GM18499 (cell line): ENCODE results near the gene TOMM5.

Experiments
- ATAC-seq: cut with Tn5 transposase; IDR thresholded peaks from one replicate; pipeline ENCODE4 v1.9.1; 2021; ENCODE audit warnings: moderate number of reproducible peaks; ENCODE audit not compliant: insufficient read depth, unreplicated experiment

Gene TOMM5

DNA sequence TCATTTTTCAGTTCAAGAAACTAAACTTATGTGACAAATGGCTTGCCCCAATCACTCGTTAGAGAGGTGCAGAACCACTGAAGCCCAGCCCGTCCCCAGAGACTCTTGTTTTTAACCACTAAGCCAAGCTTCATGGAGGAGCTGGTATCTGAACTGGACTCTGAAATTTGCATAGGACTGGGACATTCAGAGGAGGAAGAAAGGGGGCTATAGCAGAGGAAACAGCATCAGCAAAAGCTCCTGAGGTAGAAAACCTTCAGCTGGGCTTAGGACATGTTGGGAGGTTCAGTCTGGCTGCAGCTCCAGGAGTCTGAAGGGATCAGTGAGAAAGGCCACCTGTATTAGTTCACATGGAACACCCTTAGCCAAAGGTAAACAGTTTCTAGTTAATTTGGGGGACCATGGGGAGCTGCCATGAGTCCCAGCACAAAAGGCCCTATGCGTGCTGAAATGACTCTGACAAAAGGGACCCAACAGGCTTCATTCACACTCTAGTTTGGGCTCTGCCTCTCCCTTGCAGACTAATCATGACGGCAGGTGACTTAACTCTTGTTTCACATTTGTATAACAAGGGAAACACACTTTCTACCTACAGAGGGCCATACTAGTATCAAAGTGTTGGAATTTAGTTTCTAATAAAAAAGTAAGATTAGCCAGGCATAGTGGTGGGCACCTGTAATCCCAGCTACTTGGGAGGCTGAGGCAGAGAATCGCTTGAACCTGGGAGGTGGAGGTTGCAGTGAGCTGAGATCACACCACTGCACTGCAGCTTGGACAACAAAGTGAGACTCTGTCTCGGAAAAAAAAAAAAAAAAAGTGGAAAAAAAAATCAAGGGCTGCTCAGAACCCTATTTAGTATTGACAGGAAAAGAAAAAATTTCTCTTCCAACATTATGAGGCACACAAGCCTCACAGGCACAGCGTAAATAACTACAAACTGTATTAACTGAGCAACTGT, 26.5 kb downstream of the TOMM5 start:
- ATAC-seq: no peak

DNA sequence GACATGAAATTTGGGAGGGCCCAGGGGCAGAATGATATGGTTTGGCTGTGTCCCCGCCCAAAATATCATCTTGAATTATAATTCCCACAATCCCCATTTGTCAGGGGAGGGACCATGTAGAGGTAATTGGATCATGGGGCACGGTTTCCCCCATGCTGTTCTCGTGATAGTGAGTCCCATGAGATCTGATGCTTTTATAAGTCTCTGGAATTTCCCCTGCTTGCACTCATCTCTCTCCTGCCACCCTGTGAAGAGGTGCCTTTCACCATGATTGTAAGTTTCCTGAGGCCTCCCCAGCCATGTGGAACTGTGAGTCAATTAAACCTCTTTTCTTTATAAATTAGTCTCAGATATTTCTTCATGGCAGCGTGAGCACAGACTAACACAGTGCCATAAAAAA, 27.5 kb downstream of the TOMM5 start:
- no peak for ATAC-seq

DNA sequence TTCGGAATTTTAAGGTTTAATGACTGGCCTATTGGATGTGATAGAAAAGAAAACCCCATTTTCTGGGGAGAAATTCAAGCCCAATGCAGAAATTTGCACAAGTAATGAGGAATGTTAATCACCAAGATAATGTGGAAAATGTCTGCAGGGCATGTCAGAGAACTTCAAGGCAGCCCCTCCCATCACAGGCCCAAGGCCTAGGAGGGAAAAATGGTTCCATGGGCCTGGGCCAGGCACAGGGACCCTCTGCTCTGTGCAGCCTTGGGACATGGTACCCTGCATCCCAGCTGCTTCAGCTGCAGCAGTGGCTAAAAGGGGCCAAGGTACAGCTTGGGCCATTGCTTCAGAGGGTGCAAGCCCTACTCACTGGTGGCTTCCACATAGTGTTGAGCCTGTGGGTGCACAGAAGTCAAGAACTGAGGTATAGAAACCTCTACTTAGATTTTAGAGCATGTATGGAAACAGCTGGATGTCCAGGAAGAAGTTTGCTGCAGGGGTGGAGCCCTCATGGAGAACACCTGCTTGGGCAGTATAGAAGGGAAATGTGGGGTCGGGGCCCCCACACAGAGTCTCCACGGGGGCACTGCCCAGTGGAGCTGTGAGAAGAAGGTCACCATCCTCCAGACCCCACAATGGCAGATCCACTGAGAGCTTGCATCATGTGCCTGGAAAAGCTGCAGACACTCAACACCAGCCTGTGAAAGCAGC, 28.4 kb downstream of the TOMM5 start:
- ATAC-seq: no peak

DNA sequence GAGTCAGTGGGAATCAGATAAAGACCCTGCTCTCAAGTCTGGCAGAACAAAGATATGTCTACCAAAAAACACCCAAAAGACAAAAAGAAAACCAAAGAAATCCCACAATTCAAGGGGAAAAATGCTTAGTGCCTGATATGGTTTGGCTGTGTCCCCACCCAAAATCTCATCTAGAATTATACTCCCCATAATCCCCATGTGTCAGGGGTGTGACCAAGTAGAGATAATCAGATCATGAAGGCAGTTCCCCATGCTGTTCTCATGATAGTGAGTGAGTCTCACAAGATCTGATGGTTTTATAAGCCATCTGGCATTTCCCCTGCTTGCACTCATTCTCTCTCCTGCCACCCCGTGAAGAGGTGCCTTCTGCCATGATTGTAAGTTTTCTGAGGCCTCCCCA, 29.6 kb downstream of the TOMM5 start:
- no peak for ATAC-seq

DNA sequence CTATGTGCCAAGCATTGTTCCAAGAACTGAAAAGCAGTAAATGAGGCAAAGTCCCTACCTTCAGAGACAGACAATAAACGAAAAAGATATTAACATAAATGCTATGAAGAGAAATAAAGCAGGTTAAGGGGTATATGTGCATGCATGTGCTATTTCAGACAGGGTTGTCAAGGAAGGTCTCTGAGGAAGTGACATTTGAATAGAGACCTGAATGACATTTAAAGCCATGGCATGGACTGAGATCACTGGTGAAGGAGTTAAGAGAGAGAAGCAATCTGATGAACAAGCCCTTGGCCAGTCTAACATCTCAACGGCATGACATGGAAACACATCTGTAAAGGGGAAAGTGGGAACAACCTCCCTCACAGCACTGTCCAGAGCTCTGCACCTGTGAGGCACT, 30.7 kb downstream of the TOMM5 start:
- no peak for ATAC-seq

DNA sequence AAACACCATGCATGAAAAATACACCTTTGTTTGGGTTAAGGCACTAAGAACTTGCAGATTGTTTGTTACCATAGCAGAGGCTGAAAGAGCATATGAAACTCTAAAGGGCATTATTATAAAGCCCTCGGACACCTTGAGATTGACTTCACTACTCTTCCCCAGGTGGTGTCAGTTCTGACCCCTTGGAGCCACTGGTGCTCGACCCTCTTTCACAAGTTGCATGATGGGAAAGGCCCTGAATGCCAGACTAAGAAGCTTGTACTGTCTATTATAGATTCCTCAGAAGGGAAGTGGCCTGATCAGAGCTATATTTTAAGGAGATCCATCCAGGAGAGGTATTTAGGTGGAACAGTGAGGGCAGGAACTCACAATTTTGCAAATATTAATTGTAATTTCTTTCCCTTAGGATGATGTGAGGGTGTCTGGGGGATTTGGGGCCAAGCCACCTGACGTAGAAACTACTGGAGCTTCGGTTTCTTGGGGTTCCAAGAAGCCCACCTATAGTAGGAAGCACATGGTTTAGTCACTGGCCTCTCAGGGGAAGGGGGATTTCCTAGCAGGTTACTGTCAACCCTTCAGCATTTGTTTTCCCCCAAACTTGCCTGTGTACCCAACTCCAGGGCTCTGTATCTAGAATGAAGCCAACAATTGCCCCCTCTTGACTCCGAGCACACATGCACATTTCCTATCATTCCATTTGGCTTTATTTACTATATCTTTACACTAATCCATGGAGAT, 32.4 kb downstream of the TOMM5 start:
- ATAC-seq: no peak

DNA sequence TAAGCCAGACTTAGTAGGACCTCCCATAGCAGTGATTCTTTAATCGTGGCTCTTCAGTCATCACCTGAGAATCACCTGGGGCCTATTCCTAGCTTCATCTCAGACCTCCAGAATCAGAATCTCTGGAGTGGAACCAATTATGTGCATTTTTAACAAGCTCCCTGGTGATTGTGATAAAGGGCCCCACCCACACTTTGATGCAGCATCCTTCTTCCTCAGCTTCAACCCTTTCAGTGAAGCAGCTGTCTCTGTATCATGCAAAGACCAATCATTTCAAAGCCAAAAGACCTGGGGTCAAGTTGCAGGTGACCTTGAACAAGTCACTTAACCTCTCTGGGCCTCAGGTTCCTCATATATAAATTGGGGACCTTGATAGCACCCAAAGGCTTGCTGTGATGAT, 33.3 kb downstream of the TOMM5 start:
- ATAC-seq: no peak

DNA sequence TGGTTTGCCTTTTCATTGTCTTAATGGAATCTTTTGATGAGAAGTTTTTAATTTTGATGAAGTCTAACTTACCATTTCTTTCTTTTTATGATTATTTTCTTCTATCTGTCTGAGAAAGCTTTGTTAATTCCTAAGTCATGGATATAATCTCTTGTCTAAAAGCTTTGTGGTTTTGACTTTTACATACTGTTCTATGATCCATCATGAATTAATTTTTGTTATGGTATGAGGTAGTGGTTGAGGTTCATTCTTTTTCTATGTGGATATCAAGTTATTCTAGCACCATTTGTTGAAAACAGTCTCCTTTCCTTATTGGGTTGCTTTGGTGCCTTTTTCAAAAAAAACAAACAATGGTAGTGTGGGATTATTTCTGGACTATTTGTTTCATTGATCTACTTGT, 36.6 kb downstream of the TOMM5 start:
- ATAC-seq: no peak

DNA sequence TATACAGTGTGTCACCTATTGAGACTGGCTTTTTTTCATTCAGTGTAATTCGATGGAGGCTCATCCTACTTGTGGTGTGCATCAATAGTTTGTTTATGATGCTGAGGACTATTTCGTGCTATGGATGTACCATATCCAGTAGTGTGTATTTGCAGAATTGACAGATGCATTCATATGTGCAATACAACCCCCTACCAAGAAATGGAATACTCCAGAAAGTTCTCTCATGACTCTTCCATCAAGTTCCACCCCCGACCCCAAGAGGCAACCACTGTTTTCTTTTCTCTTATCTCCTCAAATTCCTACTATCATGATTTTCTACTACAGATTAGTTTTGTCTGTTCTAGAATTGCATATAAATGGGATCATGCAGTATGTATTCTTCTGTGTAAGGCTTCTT, 38.1 kb downstream of the TOMM5 start:
- ATAC-seq: no peak

DNA sequence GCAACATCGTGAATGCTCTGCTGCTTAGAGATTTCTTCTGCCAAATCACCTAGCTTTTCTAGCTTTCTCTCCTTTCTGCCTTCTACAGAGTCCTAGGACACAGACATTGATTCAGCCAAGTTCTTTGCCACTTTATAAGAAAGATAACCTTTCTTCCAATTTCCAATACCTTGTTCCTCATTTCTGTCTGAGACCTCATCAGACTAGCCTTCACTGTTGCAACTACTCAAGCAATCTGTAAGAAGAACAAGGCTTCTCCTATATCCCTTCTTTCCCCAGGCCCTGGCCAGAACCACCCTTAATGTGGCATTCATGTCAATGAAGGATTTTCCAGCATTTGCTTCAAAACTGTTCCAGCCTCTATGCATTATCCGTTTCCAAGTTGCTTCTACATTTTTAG, 40.5 kb downstream of the TOMM5 start:
- no peak for ATAC-seq

DNA sequence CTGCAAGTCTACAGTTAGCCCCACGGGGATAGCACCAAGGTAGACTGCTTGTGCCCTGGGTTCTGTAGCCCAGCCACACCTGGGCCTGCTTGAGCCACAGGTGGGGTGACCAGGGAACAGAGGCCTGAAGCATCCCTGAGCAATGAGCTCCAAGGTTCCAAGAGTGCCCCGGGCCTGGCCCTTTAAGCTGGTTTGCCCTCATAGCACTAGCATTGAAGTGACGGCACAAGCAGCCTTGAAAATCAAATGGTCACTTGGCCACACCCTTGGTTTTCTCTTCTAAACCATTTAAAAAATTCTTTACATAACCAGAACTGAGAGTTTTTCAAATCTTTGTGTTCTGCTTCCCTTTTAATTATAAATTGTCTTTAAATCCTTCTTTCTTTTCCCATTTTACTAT, 40.9 kb downstream of the TOMM5 start:
- ATAC-seq: no peak

DNA sequence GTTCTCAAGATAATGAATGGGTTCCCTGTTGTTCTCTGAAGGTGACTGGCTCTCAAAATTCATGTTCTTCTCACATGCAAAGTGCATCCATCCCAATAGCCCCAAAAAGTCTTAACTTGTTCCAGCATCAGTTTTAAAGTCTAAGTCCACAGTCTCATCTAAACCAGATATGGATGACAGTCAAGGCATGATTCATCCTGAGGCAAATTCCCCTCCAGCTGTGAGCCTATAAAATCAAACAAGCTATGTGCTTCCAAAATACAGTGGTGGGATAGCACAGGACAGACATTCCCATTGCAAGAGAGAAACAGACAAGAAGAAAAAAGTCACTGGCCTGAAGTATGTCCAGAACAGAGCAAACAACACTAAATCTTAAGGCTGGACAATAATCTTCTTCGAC, 41.6 kb downstream of the TOMM5 start:
- no peak for ATAC-seq

DNA sequence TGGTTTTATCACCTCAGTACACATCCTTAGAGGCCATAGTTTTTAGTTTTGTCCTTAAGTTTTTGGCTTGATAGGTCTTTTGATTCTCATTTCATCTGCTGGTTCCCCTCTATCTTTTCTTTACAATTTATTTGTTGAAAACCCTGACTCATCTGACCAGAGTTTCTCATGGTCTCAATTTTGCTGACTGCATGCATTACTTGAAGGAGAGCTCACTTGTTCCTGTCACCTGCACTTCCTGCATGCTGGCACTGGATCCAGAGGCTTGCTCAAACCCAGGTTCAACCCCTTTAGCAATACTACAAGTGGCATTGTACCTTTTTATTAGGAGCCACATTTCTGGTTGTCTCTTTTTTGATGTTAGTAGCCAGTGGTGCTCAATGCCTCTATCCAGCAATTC, 42.9 kb downstream of the TOMM5 start:
- ATAC-seq: no peak

DNA sequence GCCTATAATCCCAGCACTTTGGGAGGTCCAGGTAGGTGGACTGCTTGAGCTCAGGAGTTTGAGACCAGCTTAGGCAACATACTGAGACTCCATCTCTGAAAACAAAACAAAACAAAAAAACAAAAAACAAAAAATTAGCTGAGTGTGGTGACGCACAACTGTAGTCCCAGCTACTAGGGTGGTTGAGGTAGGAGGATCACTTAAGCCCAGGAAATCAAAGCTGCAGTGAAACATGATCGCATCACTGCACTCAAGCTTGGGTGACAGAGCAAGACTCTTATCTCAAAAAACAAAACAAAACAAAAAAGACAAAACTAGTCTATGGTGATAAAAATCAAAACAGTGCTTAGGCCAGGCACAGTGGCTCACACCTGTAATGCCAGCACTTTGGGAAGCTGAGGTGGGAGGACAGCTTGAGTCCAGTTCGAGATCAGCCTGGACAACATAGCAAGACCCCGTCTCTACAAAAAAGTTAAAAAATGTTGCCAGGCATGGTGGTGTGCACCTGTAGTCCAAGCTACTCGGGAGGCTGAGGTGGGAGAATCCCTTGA, 45.0 kb downstream of the TOMM5 start:
- no peak for ATAC-seq

DNA sequence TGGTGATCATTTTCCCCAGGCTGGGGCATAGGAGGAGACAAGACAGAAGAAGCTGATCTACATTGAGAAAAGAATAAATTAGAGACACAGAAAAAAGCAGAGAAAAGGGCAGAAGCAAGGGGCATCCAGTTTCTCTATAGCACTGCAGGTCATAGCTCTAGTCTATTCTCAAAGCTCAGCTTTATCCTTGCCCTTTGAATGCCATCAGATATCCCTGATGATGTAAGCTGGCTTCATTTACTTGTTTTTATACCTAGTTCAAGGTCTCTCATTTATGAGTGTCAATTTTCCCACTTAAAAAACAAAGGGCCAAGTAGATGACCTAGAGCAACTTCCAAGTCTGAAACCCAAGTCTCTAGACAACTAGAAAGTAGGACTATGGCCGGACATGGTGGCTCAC, 48.9 kb downstream of the TOMM5 start:
- no peak for ATAC-seq

DNA sequence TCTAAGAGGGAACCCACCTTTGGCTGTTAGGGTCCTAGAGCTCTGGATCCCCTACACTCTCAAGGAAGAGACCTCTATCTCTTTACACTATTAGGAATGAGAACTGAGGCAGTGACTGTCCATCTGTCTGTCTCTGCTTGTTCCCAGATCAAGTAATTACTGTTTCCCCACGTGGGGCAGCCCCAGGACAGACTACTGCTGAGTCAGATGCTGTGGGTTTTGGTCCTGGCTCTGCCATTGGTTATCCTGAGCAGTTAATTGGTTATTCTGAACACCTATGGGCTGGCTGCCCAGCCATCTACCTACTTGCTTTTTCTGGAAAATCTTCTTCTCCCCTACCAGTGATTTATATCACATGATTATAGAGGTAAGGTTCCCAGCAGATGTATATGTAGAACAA, 49.5 kb downstream of the TOMM5 start:
- no peak for ATAC-seq

DNA sequence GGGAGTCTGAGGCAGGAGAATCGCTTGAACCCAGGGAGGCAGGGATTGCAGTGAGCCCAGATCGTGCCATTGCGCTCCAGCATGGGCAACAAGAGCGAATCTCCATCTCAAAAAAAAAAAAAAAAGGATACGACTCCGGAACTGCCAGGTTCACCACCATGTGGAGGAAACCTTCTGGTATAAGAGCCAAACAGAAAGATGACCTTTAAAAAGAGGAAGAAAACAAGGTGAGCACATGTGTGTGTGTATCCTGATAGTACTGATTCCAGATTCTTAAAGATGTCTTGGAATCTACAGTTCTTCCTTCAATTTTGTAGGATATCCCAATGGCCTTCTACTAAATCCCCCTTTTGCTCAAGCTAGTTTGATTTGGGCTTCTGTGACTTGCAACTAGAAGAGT, 49.9 kb downstream of the TOMM5 start:
- no peak for ATAC-seq

DNA sequence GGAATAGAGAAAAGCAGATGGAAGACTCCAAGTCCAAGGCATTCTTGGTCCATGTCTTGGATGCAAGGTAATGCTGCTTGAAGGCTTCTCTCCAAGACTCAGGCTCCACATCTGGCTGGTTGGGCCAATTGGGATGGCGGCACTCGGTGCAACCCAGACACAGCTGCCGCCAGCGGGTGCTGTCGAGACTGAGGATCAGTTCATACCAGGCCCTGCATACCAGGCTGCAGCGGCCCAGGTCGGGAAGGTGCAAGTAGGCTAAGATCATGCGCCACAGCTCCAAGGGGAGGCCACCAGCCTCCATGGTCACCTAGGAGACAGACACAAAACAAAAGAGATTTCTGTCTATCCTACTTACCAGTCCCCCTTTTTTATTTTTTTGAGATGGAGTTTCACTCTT, 50.9 kb downstream of the TOMM5 start:
- no peak for ATAC-seq

DNA sequence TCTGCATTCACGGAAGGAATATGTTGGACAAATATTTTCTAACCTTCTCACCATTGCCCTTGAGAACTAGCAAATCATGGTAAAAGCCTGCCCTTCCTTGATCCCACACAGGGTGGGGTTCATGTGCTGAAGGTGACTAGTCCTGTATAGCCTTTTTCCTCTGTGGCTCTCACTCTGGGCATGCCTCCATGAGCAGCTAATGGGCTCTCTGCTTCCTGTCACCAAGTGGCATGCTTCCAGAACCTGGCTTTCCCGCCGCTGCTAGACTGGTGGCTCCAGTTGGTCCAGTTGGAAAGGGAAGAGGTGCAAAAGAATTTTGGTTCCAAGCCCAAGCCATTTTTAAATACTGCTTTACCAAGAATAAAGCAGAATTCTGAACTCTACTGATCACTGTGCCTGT, 51.8 kb downstream of the TOMM5 start:
- ATAC-seq: no peak

DNA sequence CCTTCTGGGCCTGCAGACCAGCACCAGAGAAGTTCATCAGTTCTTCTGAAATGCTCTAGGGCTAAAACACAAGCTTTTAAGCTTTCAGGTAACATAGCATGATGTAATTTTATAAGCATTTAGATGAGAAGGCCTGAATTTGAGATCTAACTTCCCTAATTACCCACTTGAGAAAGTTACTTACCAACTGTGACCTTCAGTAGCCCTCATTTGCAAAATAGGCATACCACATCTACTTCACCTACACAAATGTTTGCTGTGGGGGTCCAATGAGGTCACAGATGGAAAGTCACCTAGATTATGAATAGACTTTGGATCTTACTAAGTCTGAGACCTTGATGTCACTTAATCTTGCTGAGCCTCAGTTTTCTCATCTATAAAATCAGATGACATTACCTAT, 52.8 kb downstream of the TOMM5 start:
- ATAC-seq: no peak
